Activated naive CD4-positive, alpha-beta T cell treated with anti-CD3 and anti-CD28 coated beads, Interleukin-2, amount 50 U/mL, for 72 hours (primary cell): ENCODE measurements around the gene MOB2. TPM values are rescaled to one million over a fixed set of nuclear protein-coding genes. Genes with fewer than 3 reads are reported as not detected.

Experiments used
- ATAC-seq, 2 donors: fragments of 150-1000 bp; cut with Tn5 transposase; 2 replicates each; pipeline ENCODE4 v1.10.0; 2021; ENCODE audit warnings: mild to moderate bottlenecking in 2 of 2, moderate library complexity in 2 of 2
- DNase-seq, 2 donors: peaks; one replicate each; pipeline ENCODE4 v3.0.0; 2021 to 2022; ENCODE audit warnings: low spot score in 2 of 2
- H3K27ac Mint-ChIP-seq, 2 donors: one replicate each; pipeline ENCODE4 v1.8.0; 2022; ENCODE audit warnings: mild to moderate bottlenecking in 2 of 2, mixed read lengths in 2 of 2
- H3K36me3 Mint-ChIP-seq, 2 donors: one replicate each; pipeline ENCODE4 v1.8.0; 2022; ENCODE audit warnings: mixed read lengths in 2 of 2
- H3K9me3 Mint-ChIP-seq, 2 donors: one replicate each; pipeline ENCODE4 v1.8.0; 2022; ENCODE audit warnings: mixed read lengths in 2 of 2
- total RNA-seq, 2 donors: library from RNA; stranded (reverse); gene quantifications; one replicate each; pipeline ENCODE4 v1.2.3, GENCODE V29; 2022

The MOB2 gene
- total RNA-seq, 2 donors from 2014 or later: 17.7 to 23.2 TPM

DNA sequence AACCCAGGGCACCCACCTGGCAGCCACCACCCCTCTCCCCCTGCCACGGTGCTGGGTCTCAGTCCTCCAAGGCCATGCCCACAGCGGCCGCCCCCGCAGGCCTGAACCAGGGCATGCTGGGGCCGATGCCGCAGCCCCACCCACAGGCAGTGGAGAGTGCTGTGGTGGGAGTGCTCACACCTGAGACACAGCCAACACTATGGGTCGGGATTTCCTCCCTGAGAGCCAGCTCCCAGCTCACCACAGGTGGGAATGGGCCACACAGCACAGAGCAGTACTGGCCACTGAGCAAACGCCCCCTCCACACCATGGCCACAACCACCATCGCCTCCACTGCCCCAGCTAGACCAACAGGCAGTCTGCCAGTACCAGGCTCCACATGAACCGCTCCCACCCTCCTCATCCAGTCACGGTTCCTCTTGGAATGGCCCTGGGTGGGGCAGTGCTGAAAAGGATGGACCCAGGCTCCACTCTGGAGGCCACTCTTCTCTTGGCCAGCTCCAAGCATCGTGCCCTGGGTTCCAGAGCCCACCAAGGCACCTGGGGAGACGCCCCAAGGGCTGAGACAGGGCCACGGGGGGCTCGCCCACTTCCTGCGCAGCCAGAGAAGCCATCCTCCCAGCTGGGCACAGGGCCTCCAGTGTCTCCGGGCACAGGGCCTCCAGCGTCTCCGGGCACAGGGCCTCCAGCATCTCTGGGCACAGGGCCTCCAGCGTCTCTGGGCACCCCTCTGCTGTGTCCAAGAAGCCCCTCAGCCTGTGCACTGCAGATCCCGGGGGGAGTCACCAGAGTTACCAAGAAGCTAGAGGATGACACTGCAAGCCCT is 14.2 kb downstream of the MOB2 start:
- ATAC-seq (no peak), DNase-seq (no peak)

DNA sequence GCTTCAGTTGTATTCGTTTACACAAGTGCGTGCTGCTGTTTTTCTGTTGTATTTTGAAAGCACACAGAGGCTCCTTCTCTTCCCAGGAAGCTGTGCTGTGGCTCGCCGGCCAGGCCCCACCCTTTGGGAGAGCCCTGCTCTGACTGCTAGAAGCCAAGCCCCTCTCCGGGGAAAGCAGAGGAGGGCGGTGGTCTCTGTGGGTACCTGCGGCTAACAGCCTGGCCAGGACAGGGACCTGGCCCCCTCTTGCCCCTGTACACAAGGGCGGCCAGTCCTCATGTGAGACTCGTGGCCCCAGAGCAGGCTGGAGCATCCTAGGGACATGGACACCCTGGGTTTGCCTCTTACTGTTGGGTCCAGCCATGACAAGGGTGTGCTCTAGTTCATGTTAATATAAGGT is 14.8 kb downstream of the MOB2 start:
- ATAC-seq: no peak
- no peaks in the 10 kb centered on the region for H3K9me3 Mint-ChIP-seq
- H3K36me3 Mint-ChIP-seq: no peaks in the 10 kb centered on the region
- DNase-seq: no peak
- no peak overlapping the region for H3K27ac Mint-ChIP-seq

More for the DNA sequence above, 14.2 kb downstream of the MOB2 start:
- no peaks in the 10 kb centered on the region for H3K9me3 Mint-ChIP-seq
- H3K27ac Mint-ChIP-seq: no peak overlapping the region
- H3K36me3 Mint-ChIP-seq: no peaks in the 10 kb centered on the region

- H3K27ac Mint-ChIP-seq: no peak overlapping the region
- H3K36me3 Mint-ChIP-seq: no peaks in the 10 kb centered on the region
- no peak for ATAC-seq
Measured at GRCh38 chr11:1470681-1471611, 15.6 kb downstream of the MOB2 start.

DNA sequence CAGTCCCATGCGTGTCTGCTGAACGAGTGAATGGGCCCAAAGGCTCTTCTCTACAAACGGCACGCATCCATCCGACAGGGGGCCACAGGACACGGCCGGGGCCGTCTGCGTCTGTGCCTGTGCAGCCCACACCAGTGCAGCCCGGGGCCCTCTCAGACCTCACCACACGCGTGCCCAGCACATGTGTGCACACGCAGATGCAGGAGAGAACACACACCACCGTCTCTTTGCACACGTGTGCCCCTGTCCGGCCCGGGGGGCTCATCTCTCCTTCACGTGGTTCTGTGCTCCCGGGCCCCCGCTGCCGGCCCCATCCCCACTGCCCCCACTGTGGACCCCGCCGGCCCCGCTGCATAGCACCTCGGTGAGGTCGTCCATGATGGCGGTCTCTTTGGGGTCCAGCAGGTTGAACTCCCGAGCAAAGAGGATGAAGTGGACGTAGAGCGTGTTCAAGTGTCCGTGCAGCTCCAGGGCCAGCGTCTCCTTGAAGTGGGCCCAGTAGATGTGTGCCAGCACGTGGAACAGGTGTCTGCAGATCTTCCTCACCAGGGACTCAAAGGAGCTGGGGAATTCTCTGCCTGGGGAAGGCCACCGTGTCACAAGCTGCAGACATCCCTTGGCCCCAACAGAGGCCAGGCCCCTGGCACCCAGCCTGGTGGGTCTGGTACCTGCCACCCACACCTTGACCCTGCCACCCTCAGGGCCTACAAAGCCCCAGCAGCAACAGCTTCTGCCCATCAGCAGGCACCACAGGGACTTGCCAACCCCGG is 16.5 kb downstream of the MOB2 start:
- H3K36me3 Mint-ChIP-seq: no peaks in the 10 kb centered on the region
- DNase-seq (no peak), ATAC-seq (no peak)
- H3K9me3 Mint-ChIP-seq: no peaks in the 10 kb centered on the region
- H3K27ac Mint-ChIP-seq: no peak overlapping the region

More at GRCh38 chr11:1470681-1471611, 15.6 kb downstream of the MOB2 start:
- DNase-seq: no peak
- no peaks in the 10 kb centered on the region for H3K9me3 Mint-ChIP-seq

DNA sequence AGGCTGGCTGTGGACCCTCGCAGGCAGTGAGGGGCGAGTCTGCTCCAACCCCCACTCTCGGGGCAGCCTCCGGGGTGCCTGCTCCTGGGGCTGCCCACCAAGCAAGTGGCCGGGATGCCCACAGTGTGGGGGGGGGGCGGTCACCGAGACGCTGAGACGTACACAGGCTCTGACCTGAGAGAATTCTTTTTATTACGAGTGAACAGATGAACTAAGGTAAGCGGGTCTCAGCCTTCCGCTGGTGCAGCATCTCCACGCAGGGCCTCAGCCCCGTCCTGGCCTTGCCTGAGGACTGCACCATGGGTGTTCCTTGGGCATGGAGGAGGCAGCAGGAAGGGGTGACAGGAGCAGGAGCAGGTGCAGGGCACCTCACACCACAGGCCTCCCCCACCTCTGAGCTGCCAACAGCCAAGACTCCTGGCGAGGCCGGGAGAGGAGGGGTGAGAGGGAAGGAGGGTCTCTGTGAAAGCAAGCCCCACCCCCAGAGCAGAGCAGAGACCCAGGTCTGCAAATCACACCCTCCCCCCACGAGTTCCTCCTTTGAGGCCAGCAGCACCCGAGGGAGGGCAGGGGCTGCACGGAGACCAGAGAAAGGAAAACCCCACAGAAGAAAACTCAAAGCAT is 17.2 kb downstream of the MOB2 start:
- Mint-ChIP-seq H3K9me3 (no peaks in the 10 kb centered on the region), H3K36me3 (no peaks in the 10 kb centered on the region), H3K27ac (no peak overlapping the region)
- DNase-seq (no peak), ATAC-seq (no peak)

DNA sequence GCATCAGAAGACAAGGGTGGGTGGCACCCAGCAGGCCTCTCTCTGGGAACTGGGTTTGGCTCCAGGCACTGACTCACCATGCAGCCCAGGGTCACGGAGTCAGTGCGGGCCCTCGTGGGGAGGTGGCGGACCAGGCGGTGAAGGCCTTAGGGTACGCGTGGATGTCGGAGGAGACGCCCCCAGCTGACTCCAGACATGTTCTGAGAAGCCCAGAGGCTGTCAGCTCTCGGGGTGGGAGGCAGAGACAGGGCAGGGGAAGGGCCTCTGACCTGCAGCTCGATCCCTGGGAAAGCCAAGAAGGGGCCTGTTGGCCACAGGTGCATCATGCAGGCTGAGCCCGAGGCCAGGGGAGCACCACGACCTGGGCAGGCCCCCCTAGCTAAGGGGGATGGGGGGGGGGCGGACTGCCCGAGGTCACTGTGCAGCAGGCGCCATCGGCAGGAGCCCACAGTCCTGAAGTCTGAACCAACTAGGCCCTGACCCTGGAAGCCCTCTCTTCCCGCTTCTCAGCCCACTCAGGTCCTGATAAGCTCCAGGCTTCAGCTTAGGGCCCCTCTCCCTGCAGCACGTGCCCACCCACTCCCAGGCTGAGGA is 18.0 kb downstream of the MOB2 start:
- Mint-ChIP-seq H3K36me3 (no peaks in the 10 kb centered on the region), H3K9me3 (no peaks in the 10 kb centered on the region), H3K27ac (peak overlapping the region in 1 of 2 donors; percentile 59)
- DNase-seq (no peak), ATAC-seq (no peak)

DNA sequence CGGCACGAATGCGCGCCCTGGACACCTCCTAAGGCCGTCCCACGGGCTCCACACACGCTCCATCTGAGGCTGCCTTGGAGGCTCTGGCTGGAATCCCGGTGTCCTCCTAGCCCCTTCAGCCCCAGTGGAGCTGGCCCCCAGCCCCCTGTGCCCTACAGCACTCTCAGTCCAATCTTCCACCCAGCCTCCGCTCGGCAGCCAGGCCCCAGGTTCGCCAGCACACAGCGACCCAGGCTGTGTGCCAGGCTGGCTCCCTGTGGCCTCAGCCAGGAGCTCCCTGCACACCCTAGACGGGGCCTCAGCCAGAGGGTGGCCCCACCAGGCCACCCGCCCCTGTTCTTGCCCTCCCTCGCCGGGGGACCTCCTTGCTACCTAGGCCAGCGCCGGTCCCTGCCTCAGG is 18.6 kb downstream of the MOB2 start:
- no peak for ATAC-seq

DNA sequence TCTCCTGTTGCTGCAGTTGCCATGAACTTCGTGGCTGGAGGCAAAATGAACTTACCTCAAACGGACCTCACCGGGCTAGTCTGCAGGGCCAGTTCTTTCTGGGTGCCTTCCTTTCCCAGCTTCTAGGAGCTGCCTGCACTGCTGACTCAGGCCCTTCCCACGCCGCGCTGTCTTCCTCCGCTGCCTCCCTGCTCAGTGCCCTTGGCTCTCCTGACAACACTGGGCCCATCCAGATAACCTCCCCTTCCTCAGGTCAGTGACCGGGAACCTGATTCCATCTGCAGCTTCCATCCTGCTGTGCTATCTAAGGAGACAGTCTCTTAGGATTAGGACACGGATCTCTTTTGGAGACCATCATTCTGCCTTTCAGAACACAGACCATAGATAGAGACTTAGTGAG is 19.3 kb downstream of the MOB2 start:
- H3K36me3 Mint-ChIP-seq: no peaks in the 10 kb centered on the region
- no peak for ATAC-seq
- H3K27ac Mint-ChIP-seq: peak overlapping the region; percentile 59 to 94

More for the DNA sequence above, 18.6 kb downstream of the MOB2 start:
- Mint-ChIP-seq H3K9me3 (no peaks in the 10 kb centered on the region), H3K36me3 (no peaks in the 10 kb centered on the region), H3K27ac (peak overlapping the region in 1 of 2 donors; percentile 59)
- DNase-seq: no peak

GRCh38 chr11:1466784-1467183 is 19.8 kb downstream of the MOB2 start:
- peak overlapping the region; percentile 32 to 59 for H3K27ac Mint-ChIP-seq

More for the DNA sequence above, 19.3 kb downstream of the MOB2 start:
- DNase-seq: no peak
- H3K9me3 Mint-ChIP-seq: no peaks in the 10 kb centered on the region

GRCh38 chr11:1463056-1463455 is 23.5 kb downstream of the MOB2 start:
- ATAC-seq: no peak
- no peak for DNase-seq
- Mint-ChIP-seq H3K9me3 (no peaks in the 10 kb centered on the region), H3K36me3 (no peaks in the 10 kb centered on the region), H3K27ac (no peak overlapping the region)

More at GRCh38 chr11:1466784-1467183, 19.8 kb downstream of the MOB2 start:
- H3K9me3 Mint-ChIP-seq: no peaks in the 10 kb centered on the region
- no peaks in the 10 kb centered on the region for H3K36me3 Mint-ChIP-seq
- DNase-seq (no peak), ATAC-seq (no peak)

GRCh38 chr11:1462698-1462975 is 23.9 kb downstream of the MOB2 start:
- no peak for ATAC-seq
- Mint-ChIP-seq H3K9me3 (no peaks in the 10 kb centered on the region), H3K36me3 (no peaks in the 10 kb centered on the region), H3K27ac (no peak overlapping the region)
- no peak for DNase-seq

DNA sequence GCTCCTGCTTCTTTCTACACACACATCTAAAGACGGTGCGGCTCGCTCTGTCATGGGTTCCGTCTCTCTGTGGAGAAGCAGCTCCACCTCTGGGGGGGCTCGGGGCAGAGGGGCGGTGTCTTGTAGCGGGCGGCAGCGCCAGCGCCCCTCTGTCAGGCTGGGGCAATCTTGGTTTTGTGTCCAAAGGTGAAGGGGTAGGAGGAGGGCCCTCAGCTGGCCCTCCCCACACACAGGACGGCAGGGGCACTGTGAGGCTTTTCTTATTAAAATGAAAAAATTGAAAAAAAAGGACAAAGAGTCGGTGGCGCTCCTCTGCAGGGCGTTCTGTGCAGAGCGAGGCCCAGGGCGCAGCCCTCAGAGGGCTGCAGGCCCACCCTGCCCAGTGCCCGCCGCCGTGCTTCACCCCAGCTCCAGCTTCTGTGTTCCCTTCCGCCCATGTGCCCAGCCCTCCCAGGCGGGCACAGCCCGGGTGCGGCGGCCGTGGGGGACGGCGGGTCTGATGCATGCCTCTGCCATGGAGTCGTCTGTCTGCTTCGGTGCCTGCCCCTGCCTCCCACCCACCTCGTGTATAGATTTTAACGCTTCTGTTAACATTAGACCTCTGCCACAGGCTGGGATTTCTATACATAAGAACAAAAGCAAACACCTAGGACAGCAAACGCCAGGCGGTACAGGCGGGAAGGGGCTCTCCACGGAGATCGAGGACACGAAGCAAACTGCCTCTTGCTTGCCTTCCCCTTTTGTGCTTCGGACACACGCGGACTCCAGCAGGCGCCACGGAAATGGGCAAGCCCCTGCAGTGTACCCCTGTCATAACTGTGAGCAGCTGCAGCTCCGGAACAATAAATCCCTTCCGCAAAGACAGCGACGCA is 24.5 kb downstream of the MOB2 start:
- H3K9me3 Mint-ChIP-seq: no peaks in the 10 kb centered on the region
- DNase-seq (no peak), ATAC-seq (no peak)
- no peaks in the 10 kb centered on the region for H3K36me3 Mint-ChIP-seq
- no peak overlapping the region for H3K27ac Mint-ChIP-seq

DNA sequence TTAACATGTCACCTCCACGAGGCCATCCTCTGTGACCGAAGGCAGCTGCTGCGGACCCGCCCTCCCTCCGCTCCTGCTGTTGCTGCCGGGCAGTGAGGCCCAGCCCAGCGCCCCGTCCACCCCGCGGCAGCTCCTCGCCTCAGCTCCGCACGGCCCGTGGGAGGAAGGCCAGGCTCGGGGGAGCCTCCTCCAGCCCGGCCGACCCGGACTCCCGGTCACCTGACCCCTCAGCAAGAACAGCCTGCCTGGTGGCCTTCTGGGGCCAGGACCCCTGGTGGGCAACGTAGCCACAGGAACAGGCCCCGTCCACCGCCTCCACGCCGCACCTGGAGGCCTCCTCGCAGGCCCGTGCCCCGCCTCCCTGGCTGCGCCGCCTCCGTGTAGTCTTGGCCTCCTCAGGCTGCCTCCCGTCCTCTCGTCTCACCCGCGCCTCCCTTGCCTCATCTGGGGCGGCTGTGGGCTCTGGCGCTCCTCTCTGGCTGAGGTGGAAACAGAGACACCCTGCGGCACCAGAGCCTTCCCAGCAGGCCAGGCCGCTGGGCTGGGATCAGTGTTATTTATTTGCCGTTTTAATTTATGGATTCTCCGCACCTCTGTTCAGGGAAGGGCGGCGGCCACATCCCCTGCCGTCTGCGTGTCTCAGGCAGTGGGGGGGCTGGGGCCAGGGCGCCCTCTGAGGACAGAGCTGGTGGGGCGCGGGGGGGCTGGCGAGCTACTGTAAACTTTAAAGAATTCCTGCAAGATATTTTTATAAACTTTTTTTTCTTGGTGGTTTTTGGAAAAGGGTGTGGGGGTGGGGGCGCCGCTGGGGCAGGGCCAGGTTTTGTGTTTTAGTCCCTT is 25.4 kb downstream of the MOB2 start:
- ATAC-seq (no peak), DNase-seq (no peak)
- Mint-ChIP-seq H3K36me3 (no peaks in the 10 kb centered on the region), H3K9me3 (no peaks in the 10 kb centered on the region), H3K27ac (no peak overlapping the region)

- ATAC-seq (no peak), DNase-seq (no peak)
- Mint-ChIP-seq H3K9me3 (no peaks in the 10 kb centered on the region), H3K27ac (peak overlapping the region in 1 of 2 donors; percentile 72), H3K36me3 (no peaks in the 10 kb centered on the region)
Measured at GRCh38 chr11:1460396-1460985, 26.1 kb downstream of the MOB2 start.
